HT-29 (cell line): ENCODE results near the gene CLDN6. TPM values are rescaled to one million over a fixed set of nuclear protein-coding genes. Genes with fewer than 3 reads are reported as not detected.
A peak's percentile ranks its signal among the peaks of the same experiment; 100 is the strongest.
"Not testable (repeated sequence)": the region's sequence is repeated elsewhere in the genome, so short reads cannot be mapped to it uniquely, and the experiment has no call there.

Experiments
- DNase-seq: peaks from one replicate; pipeline ENCODE4 v3.0.0-alpha.2; 2015; ENCODE audit warnings: low spot score
- total RNA-seq: library from RNA; depleted of rRNA; stranded (reverse); fragments of >200 nt; shearing (Covaris generic); gene quantifications from 2 replicates; pipeline ENCODE4 v1.2.3, GENCODE V29; 2014

Gene CLDN6
- total RNA-seq, 1 experiment from 2014 or later: not detected

DNA sequence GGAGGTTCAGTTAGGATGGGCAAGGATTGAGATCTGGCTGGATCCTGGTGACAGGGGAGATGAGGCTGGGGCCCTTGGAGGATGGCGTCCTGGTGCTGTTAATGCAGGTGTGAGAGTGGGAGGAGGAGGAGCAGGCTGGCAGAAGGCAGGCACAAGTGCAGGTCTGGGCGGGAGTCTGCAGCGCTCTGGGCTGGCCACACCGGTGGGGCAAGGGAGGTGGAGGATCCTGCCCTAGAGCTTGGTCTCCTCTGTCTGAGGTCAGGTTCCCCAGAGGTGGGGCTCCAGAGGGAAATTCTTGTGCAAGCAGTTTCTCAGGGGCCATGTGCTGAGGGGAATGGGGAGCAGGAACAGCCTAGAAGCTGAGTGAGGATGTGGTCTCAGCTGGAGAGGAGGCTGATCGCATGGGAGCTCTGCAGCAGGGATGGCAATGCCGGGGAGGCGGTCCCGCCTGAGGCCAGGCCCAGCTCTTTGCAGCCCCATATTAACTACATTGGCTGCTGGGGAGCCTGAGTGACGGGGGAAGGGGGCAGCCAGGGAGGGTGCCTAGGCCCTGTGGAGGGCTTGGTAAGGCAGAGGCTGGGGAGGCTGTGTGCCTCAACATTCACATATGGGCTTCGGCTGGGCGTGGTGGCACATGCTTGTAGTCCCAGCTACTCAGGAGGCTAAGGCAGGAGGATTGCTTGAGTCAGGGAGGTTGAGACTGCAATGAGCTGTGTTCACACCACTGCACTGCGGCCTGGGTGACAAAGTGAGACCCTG, 34.8 kb upstream of the CLDN6 start:
- not testable (repeated sequence) for DNase-seq

DNA sequence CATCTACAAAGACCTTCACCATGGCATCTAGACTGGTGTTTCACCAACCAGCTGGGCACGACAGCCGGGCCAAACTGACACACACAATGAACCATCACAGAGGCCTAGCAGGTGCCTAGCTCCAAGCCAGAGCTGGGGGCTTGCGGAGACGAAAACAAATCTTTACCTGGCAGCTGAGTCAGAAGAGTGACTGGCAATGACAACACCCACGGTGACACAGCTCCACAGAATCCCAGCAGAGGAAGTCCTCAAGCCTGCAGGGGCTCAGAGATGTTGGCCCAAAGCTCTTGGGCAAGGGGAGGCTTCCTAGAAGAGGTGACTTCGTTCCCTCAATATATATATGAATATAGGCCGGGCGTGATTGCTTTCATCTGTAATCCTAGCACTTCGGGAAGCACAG, 33.5 kb upstream of the CLDN6 start:
- DNase-seq: no peak

DNA sequence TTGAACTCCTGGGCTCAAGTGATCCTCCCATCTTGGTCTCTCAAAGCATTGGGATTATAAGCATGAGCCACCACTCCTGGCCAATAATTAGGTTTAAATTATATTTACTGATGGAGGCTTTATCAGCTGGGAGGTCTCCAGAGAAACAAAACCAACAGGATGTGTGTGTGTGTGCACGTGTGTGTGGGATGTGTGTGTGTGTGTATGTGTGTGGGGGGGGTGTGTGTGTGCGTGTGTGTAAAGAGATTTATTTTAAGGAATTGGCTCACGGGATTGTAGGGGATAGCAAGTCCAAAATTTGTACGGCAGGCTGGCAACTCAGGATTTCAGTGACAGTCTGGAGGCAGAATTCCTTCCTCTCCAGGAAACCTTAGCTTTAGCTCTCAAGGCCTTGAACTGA, 33.0 kb upstream of the CLDN6 start:
- DNase-seq: no peak

DNA sequence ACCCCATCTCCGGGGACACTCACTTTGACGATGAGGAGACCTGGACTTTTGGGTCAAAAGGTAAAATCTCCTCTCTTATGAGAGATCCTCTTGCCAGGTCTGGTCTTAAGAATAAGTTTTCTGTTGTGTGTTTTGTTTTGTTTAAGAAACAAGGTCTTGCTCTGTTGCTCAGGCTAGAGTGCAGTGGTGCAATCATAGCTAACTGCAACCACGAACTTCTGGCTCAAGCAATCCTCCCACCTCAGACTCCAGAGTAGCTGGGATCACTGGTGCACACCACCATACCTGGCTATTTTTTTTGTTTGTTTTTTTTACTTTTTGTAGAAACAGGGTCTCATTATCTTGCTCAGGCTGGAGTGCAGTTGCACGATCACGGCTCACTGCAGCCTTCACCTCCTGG, 32.5 kb upstream of the CLDN6 start:
- DNase-seq: no peak

DNA sequence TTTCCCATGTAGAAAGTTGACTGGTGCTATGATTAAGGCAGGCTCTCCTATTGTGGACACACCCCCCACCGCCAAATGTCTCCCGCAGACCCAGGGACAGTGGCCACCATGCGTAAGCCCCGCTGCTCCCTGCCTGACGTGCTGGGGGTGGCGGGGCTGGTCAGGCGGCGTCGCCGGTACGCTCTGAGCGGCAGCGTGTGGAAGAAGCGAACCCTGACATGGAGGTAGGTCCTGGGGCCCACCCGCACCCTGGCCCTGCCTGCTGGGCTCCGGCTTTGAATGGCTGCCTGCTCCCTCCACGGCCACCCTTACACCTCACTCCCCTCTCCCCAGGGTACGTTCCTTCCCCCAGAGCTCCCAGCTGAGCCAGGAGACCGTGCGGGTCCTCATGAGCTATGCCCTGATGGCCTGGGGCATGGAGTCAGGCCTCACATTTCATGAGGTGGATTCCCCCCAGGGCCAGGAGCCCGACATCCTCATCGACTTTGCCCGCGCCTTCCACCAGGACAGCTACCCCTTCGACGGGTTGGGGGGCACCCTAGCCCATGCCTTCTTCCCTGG, 32.0 kb upstream of the CLDN6 start:
- no peak for DNase-seq

DNA sequence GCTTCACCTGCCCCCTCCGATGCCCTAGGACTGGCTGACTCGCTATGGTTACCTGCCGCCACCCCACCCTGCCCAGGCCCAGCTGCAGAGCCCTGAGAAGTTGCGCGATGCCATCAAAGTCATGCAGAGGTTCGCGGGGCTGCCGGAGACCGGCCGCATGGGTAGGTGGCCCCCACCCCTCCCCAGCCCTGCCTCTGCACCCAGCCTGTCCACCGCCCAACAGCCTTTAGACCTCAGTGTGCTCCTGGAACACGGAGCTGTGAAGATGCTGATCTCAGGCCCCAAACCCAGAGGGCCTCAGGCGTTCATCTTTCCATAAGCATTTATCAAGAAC, 29.4 kb upstream of the CLDN6 start:
- DNase-seq: no peak

DNA sequence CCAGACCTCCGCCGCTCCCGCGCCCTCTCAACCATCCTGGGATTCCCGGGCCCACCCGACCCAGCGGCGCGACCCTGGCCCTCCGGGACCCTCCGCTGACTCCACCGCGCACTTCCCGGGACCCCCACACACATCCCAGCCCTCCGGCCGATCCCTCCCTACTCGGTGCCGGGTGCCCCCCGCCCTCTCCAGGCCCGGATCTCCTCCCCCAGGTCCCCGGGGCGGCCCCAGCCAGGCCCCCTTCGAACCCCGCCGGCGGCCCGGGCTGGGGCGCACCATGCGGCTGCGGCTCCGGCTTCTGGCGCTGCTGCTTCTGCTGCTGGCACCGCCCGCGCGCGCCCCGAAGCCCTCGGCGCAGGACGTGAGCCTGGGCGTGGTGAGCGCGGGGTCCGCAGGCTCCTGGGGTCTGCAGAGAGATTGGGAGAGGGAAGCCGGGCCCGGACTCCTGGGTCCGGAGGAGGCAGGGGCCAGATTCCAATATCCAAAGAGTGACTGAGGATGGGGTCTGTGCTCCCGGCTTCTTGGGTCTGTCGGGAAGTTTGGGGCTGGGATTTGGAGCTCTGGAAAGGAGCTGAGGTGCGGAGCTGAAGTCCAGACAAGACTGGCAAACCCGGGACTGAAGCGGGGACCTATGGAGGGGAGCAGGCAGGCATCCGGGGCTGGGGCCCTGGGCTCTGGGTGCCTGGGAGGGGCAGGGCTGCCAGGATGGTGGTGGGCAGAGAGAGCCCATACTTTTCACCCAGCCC, 28.8 kb upstream of the CLDN6 start:
- DNase-seq: no peak

DNA sequence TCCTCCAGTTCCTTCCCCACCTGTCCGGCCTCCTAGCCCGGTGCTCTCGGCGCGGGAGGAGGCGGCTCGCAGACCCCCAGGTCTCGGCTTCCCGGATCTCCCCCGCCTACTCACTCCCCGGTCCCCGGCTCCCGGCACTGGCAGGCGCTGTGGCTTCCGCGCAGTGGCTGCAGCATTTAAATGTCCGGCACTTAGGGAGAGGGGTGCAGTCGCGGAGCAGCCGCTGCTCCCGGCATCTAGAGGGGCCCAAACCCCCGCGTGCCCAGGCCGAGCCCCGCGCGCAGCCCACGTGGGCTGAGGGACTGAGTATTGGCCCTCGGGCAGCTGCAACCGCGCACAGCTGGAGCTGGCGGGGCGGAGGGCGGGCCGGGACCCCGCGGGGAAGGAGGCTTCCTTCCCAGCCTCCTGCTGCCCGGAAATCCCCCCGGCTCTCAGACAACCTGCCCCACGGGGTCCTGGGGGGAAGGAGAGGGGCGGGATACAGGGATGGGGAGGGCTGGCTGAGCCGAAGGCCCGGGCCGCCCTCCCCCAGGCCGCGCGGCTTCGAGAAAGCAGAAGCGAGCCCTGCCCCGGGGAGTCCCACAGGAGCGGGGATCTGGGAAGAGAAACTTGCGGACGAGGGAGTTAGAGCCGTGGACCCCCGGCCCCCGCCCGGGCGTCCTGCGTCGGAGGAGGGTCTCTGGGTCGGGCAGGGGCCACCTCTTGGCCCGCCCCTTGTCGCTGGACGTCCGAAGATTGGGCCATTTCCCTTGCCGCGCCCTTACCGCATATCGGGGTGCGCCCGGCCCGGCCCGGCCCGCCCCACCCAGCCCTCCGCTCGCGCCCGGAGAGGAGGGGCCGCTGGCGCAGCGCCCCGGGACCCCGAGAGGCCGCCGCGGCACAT, 28.0 kb upstream of the CLDN6 start, which contains the start of gene MMP25:
TSS of gene MMP25 (plus strand) at position 804 of the 883 bp plus-strand sequence. CDS start 357 bp downstream, outside the sequence.
- no peak for DNase-seq

DNA sequence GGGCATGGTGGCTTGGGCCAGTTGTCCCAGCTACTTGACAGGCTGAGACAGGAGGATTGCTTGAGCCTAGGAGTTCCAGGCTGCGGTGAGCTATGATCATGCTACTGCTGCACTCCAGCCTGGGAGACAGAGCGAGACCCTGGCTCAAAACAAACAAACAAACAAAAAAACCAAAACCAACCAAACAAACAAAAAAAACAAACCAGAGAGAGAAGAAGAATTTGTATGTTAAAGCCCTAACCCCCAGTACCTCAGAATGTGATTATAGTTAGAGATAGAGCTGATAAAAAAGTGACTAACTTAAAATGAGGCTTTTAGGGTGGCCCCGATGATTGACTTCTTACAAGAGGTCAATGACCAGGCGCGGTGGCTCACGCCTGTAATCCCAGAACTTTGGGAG, 26.7 kb upstream of the CLDN6 start:
- no peak for DNase-seq

DNA sequence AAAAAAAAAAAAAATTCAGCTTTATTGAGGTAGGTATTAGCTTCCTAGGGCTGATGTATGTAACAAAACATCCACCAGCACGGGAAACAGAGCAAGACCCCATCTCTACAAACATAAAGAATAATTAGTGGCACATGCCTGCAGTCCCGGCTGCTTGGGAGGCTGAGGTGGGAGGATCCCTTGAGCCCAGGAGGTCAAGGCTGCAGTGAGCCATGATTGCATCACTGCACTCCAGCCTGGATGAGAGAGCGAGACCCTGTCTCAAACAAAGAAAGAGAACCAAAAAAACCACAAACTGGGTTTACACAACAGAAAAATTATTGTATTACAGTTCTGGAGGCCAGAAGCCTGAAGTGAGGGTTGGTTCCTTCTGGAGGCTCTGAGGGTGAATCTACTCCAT, 24.4 kb upstream of the CLDN6 start:
- DNase-seq: no peak

DNA sequence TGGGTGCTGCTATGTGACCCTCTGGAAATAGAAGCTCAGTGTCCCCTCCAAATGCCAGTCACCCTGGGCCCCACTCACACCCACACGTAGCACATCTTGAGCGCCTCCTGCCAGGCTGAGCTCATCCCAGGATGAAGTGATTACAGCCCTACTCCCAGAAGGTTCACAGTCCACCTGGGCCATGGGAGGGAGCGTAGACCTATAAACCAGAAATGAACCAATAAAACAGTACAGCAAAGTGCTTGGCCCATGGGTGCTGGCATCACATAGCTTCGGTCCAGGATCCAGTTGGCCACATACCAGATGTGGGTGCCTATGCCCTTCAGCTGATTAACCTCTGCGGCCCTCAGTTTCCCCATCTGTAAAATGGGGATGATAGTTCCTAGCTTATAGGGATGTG, 20.9 kb upstream of the CLDN6 start:
- DNase-seq: no peak

DNA sequence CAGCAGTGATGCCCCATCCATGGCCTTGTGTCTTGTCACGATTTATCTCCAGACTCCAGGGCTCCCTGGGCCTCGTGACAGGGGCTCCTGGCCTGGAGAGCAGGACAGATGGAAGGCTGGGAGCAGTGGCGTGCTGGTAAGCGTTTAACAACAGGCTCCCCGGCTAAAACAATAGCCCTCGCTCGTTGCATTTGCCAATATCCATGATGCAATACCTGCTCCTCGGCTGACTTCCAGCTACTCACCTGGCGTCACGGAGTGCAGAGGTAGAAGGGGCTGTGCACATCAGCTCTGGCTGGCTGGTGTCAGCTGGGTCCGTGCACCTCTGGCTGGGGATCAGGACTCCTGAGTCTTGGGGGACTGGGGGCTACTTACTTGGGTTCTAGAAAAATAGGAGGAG, 20.3 kb upstream of the CLDN6 start:
- DNase-seq: peak; percentile 56

DNA sequence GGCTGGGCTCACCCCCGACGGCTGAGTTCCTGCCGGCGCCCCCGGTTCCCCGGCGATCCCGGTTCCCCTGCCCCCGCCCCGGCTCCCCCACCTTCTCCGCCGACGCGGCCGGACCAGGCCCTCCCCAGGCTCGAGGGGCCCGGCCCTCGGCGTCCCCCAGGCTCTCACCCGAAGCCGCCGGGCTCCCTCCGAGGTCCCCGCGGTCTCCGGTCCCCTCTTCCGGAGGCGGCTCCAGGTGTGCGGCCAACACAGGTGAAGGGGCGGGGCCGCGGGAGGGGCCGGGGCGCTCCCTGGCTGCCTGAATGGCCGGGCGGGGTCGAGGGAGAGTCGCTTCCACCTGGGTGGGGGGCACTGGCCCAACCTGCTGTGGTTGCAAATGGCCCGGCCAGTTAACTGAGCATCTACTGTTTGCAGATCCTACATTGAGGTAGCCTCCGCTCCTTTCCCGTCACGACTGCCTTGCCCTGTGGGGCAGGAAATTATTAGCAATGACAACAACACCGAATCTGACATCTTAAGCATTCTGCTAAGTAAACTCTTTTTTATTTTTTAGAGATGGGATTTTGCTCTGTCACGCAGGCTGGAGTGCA, 18.8 kb upstream of the CLDN6 start, which contains the start of gene BICDL2:
TSS of gene BICDL2 (minus strand) at position 219 of the 590 bp plus-strand sequence. CDS start 1,448 bp downstream, outside the sequence.
- peak; percentile 51 for DNase-seq

DNA sequence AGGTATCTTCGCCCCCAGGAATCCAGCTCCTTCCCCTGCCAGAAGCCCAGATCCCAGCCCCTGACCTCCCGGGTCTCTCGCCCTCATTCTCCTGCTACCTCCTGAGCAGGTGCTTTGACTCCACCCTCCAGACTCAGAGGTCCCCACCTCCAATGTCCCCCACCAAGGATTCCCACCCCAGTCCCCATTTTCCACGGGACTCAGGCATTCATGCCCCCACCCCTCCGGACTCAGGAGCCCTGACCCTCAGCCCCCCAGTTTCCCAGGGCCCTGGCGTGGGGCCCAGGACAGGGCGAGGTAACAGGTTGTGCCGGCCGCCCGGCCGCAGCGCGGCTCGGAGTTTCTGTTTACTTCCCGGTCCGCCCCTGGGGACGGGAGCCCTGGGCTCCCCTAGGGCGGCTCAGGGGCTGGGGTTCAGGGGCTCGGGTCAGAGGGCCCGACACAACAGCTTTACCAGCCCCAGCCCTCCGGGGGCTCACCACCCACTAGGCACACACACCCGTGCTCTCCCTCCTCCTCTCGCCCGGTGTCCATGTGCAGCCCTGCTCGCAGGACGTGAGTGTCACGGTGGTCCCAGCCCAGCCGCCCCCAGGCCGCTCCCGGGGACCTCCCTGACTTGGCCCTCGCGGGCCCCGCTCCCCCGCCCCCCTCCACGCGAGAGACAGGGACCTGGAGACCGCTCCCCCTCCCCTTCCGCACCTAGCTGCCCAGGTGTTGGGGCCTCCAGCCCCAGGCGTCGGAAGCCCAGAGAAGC, 18.2 kb upstream of the CLDN6 start:
- peak; percentile 50 for DNase-seq

DNA sequence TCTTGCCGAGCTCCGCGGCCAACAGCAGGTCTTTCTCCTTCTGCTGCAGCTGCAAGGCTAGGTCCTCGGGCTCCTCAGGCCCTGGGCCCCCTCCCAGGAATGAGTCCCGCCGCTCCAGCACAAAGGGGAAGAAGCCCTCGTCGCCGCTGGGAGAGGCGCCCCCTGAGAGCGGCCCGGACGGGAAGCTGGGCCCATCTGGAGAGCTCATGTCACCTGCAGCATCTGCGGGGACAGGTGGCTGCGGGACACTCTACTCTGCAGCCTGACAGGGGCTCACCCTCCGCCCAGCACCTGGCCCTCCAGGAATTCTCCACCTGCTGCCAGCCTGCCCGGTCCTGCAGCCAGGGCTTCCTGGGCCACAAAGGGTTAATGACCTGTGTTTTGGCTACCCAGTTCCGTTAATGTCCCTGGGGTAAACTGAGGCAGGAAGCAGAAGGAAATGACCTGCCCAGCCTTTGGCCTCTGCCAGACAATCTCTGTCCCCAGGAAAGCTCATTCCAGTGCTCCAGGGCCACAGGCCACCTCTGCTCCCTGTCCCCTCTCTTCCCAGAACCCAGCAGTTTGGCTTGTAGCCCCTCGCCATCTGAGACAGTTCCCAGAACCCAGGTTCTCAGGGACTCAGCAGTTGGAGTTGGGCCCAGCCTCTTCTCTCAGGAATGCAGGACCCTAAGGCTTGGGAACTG, 17.4 kb upstream of the CLDN6 start:
- DNase-seq: no peak

DNA sequence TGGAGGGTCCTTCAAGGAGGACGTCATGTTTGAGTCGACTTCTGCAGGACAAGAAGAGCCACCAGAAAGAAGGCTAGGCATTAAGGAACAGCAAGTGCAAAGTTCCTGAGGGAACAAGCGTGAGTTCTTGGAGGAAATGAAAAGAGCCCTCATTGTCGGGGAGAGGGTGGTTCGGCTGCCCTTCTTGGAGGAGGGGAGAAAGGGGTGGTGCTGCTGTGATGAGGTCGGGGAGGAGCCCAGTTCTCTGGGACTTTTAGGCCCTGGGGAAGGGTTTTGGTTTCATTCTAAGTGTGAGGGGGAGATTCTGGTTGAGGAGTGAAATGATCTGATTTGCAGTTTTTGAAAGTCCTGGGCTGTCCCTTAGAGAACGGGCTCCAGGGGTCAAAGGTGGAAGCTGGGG, 14.6 kb upstream of the CLDN6 start:
- peak; percentile 34 for DNase-seq

DNA sequence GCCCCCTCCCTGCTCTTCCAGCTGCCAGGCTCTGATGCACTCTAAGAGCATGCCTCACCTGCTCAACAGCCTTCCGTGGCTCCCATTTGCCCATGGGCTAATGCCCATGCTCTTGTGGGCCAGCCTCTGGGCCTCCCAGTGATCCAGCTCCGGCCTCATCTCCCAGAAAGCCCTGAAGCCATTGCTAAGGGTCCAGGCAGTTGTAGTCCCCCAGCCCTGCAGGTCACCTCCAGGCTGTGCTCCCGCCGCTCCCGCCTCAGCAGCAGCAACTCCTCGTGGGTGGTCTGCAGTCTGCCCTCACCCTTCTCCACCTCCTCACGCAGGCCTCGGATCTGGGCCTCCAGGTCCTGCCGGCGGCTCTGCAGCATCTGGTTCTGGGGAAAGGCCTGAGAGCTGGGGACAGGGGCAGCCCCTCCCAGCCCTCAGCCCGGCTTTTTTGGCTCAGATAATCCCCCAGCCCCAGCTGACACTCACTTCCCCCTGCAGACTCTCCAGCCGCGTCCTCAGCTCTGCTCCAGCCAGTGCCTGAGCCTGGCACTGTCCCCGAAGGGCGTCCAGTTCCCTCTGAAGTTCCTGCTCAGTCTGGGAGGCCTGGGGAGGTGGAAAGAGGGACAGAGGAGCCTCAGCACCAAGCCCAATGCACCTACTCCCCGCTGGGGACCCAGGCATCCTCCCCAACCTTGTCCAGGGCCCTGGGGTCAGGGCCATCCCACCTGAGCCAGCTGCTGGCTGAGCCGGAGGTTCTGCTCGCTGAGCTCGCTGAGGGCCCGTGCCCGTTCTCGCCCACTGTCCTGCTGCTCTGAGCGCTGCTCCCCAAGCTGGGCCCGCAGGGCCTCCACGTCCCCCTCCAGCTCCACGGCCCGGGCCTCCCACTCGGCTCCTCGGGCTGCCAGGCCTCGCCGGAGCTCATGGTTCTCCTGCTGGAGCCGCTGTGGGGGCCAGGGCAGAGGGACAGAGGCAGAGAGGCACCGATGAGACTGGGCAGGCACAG, 12.5 kb upstream of the CLDN6 start:
- no peak for DNase-seq

DNA sequence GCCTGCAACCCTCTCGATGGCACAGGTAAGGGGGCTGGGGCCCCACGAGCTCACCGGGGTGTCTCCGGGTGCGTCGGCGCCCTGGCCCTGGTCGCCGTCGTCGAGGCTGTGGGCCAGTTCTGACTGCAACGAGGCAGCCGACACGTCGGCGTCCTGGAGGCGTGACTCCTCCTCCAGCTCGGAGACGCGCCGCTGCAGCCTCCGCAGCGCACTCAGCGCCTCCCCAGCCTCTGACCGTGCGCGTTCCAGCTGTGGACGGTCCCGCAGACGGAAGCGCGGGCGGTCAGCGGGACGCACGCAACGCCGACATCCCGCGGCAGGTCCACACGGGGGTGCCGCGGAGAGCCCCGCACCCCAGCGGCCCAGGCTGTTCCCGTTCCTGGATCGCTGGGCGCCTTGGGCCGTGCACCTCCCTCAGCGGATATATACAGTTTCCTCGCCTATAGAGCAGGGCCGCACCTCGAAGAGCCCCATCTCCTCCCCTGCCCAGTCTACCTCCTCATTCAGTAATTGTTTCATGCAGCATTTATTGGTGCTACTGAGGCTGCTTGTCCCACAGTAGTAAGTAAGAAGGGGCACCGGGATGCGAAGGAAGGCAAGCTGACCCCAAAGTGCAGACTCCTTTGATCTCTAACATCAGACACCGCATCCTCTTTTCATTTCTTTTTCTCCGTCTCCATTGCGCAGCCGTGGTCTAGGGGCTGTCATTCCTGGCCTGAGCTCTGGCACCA, 11.7 kb upstream of the CLDN6 start:
- no peak for DNase-seq
